ENCODE data around the gene EIF2B2. TPM values are rescaled to one million over a fixed set of nuclear protein-coding genes. Genes with fewer than 3 reads are reported as not detected.

EIF2B2 gene
- total RNA-seq, 1 donor from 2014 or later, result 31.8 TPM

GRCh38 chr14:74973003-74973653 is 29.6 kb upstream of the EIF2B2 start:
- H3K9me3 Mint-ChIP-seq (ENCODE audit: unreplicated experiment), result no peaks in the 10 kb centered on the region
- peaks cover 3% of the 10 kb centered on the region for H3K36me3 Mint-ChIP-seq (ENCODE audit: low read depth, unreplicated experiment)
- peaks cover 12% of the 10 kb centered on the region for H3K4me1 Mint-ChIP-seq (ENCODE audit: unreplicated experiment)
- TF ChIP-seq CTCF (IDR thresholded peaks at IDR 0.05; ENCODE audit: unreplicated experiment), result no peak
- peaks cover 11% of the 10 kb centered on the region for H3K27me3 Mint-ChIP-seq (ENCODE audit: unreplicated experiment)
- DNase-seq (ENCODE audit: low spot score), result peak; percentile 59
- no peak overlapping the region for H3K4me3 Mint-ChIP-seq (ENCODE audit: unreplicated experiment)
- H3K27ac Mint-ChIP-seq (ENCODE audit: unreplicated experiment), result no peak overlapping the region

GRCh38 chr14:74973905-74974363 is 28.8 kb upstream of the EIF2B2 start:
- Mint-ChIP-seq H3K4me3 (ENCODE audit: unreplicated experiment) (no peak overlapping the region), H3K4me1 (ENCODE audit: unreplicated experiment) (peaks cover 14% of the 10 kb centered on the region), H3K36me3 (ENCODE audit: low read depth, unreplicated experiment) (peaks cover 4% of the 10 kb centered on the region), H3K27ac (ENCODE audit: unreplicated experiment) (peak overlapping the region; percentile 74), H3K9me3 (ENCODE audit: unreplicated experiment) (no peaks in the 10 kb centered on the region), H3K27me3 (ENCODE audit: unreplicated experiment) (peaks cover 14% of the 10 kb centered on the region)
- no peak for DNase-seq (ENCODE audit: low spot score)
- no peak for TF ChIP-seq CTCF (IDR thresholded peaks at IDR 0.05; ENCODE audit: unreplicated experiment)

GRCh38 chr14:74974364-74975058 is 28.2 kb upstream of the EIF2B2 start:
- Mint-ChIP-seq H3K4me1 (ENCODE audit: unreplicated experiment) (peaks cover 15% of the 10 kb centered on the region), H3K27ac (ENCODE audit: unreplicated experiment) (peak overlapping the region; percentile 74), H3K4me3 (ENCODE audit: unreplicated experiment) (no peak overlapping the region)

GRCh38 chr14:74975059-74975810 is 27.5 kb upstream of the EIF2B2 start:
- peaks cover 22% of the 10 kb centered on the region for H3K4me1 Mint-ChIP-seq (ENCODE audit: unreplicated experiment)
- H3K9me3 Mint-ChIP-seq (ENCODE audit: unreplicated experiment), result no peaks in the 10 kb centered on the region
- H3K4me3 Mint-ChIP-seq (ENCODE audit: unreplicated experiment), result peak overlapping the region; percentile 14
- peaks cover 14% of the 10 kb centered on the region for H3K27me3 Mint-ChIP-seq (ENCODE audit: unreplicated experiment)
- no peak overlapping the region for H3K27ac Mint-ChIP-seq (ENCODE audit: unreplicated experiment)
- TF ChIP-seq CTCF (IDR thresholded peaks at IDR 0.05; ENCODE audit: unreplicated experiment), result no peak
- DNase-seq (ENCODE audit: low spot score), result no peak
- peaks cover 5% of the 10 kb centered on the region for H3K36me3 Mint-ChIP-seq (ENCODE audit: low read depth, unreplicated experiment)

More at GRCh38 chr14:74974364-74975058, 28.2 kb upstream of the EIF2B2 start:
- peaks cover 5% of the 10 kb centered on the region for H3K36me3 Mint-ChIP-seq (ENCODE audit: low read depth, unreplicated experiment)
- no peak for DNase-seq (ENCODE audit: low spot score)
- H3K27me3 Mint-ChIP-seq (ENCODE audit: unreplicated experiment), result peaks cover 14% of the 10 kb centered on the region
- TF ChIP-seq CTCF (IDR thresholded peaks at IDR 0.05; ENCODE audit: unreplicated experiment), result no peak
- H3K9me3 Mint-ChIP-seq (ENCODE audit: unreplicated experiment), result no peaks in the 10 kb centered on the region

All from endothelial cell (in vitro differentiated cells).